ENCODE data around the gene HOXD10. TPM values are rescaled to one million over a fixed set of nuclear protein-coding genes. Genes with fewer than 3 reads are reported as not detected.

Gene HOXD10
- total and polyA plus RNA-seq, 2 donors from 2014 or later = 28.2 to 35.4 TPM

DNA sequence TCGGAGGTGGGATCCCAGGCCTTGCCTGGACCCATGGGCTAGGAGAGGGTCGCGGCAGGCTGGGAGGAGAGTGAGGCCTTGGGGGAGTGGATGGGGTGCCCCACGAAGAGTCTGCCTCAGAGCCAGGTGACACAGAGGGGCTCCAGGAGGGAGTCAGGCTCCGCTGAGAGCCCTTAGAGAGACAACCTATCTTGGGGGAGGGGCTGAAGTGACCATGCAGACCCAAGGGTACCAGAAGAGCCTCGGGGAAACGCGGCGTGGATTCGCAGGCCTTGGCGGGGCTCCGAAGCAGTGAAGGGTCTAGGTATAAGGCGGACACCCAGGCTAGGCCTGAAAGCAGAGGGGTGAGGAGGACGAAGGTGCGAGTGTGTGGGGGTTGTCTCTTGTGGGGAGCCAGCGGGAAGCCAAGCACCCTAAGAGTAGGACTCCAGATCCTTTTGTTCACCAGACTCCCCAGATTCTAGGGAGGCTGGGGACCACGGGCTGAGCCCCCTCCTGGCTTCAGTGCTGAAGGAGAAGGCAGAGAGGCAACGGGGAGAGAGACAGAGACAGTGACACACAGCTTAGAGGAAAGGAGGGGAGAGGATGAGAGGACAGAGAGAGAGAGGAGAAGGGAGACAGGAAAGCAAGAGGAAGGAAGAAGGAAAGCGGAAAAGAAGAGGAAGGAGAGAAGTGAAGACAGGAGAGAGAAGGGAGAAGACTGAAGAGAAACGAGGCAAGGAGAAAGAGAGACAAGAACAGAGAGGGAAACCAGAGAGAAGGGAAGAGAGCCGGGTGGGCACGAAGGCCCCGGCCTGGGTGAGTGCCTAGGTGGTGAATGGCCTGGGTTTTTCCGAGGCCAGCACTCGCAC is 10.6 kb upstream of the HOXD10 start:
- TF ChIP-seq, protein P1, sequence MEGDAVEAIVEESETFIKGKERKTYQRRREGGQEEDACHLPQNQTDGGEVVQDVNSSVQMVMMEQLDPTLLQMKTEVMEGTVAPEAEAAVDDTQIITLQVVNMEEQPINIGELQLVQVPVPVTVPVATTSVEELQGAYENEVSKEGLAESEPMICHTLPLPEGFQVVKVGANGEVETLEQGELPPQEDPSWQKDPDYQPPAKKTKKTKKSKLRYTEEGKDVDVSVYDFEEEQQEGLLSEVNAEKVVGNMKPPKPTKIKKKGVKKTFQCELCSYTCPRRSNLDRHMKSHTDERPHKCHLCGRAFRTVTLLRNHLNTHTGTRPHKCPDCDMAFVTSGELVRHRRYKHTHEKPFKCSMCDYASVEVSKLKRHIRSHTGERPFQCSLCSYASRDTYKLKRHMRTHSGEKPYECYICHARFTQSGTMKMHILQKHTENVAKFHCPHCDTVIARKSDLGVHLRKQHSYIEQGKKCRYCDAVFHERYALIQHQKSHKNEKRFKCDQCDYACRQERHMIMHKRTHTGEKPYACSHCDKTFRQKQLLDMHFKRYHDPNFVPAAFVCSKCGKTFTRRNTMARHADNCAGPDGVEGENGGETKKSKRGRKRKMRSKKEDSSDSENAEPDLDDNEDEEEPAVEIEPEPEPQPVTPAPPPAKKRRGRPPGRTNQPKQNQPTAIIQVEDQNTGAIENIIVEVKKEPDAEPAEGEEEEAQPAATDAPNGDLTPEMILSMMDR (IDR thresholded peaks at IDR 0.05; ENCODE audit: borderline replicate concordance, extremely low read depth, insufficient read depth) = no peak
- H3K9me3 ChIP-seq (ENCODE audit: control insufficient read depth in 2 of 3, insufficient read depth in 1 of 3, low read length in 3 of 3) = no peaks in the 10 kb centered on the region
- H3K27ac ChIP-seq (ENCODE audit: low read depth in 2 of 2, low read length in 2 of 2) = peak overlapping the region; percentile 76 to 83
- FAIRE-seq = no peak
- peak overlapping the region; percentile 28 to 88 (median 61) for H3K4me3 ChIP-seq (ENCODE audit: low read length in 3 of 3)
- H3K36me3 ChIP-seq (ENCODE audit: control insufficient read depth in 2 of 3, insufficient read depth in 3 of 3, low read length in 3 of 3) = peaks cover 0 to 3% (median 0%) of the 10 kb centered on the region in 3 donors
- peaks cover 0 to 7% (median 0%) of the 10 kb centered on the region in 3 donors for H3K4me1 ChIP-seq (ENCODE audit: control insufficient read depth in 2 of 3, insufficient read depth in 2 of 3, low read depth in 1 of 3, low read length in 3 of 3)
- DNase-seq = peak in 4 of 5 donors; percentile 56 to 78 (median 64)
- intact Hi-C loops (cut with DNase I) = no loop called here
- H3K9ac ChIP-seq (ENCODE audit: low read length in 3 of 3) = peak overlapping the region in 2 of 3 donors; percentile 48 to 91
- H3K27me3 ChIP-seq (ENCODE audit: control insufficient read depth, insufficient read depth, low read length) = peaks cover 12% of the 10 kb centered on the region

DNA sequence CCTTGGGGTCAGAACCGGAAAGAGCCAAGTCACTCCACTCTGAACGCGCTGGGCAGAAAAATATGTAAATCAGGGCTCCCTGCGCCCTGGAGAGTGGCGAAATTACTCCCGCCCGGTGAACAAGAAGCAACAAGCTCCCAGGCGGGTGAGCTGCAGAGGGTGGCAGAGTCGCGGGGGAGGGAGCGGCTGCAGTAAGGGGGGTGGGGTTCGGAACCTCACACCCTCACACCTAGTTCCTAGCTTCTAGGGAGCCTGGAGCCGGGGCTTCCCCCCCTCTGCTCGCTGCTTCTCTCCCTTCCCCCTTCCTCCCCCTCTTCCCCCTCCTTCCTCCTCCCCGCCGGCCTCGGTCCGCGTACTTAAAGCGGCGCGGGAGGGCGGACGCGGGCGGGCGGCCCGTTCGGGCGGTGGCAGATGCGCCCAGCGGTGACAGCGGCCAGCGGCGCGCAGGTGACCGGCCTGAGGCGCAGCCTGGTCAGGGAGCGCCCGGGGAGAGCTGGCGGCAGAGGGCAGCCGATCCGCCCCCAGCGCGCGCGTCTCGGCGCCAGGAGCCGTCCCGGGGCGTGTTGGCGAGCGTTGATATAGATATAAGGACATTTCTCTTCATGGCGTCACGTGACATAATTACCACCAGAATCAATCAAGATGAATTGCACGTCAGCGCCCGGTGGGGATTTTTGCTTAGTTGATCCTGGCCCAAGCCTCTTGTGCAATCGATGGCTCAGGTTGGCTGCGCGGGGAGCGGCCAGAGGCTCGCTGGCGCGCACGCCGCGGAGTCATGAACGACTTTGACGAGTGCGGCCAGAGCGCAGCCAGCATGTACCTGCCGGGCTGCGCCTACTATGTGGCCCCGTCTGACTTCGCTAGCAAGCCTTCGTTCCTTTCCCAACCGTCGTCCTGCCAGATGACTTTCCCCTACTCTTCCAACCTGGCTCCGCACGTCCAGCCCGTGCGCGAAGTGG is 9.7 kb upstream of the HOXD10 start, which contains the start of gene HOXD11:
TSS of gene HOXD11 (plus strand) at position 700 of the 959 bp plus-strand sequence. CDS start at position 776, 76 bp downstream.
- H3K9me3 ChIP-seq (ENCODE audit: control insufficient read depth in 2 of 3, insufficient read depth in 1 of 3, low read length in 3 of 3) = no peaks in the 10 kb centered on the region
- peaks cover 0 to 7% (median 0%) of the 10 kb centered on the region in 3 donors for H3K4me1 ChIP-seq (ENCODE audit: control insufficient read depth in 2 of 3, insufficient read depth in 2 of 3, low read depth in 1 of 3, low read length in 3 of 3)
- H3K27me3 ChIP-seq (ENCODE audit: control insufficient read depth, insufficient read depth, low read length) = peaks cover 8% of the 10 kb centered on the region
- DNase-seq (peak; percentile 87 to 94 (median 91)), FAIRE-seq (no peak)
- peak within 1 kb of the TSS; percentile 53 to 88 (median 61) for H3K4me3 ChIP-seq (ENCODE audit: low read length in 3 of 3)
- TF ChIP-seq, protein P1 (IDR thresholded peaks at IDR 0.05; ENCODE audit: borderline replicate concordance, extremely low read depth, insufficient read depth) = no peak
- peaks cover 0 to 5% (median 0%) of the 10 kb centered on the region in 3 donors for H3K36me3 ChIP-seq (ENCODE audit: control insufficient read depth in 2 of 3, insufficient read depth in 3 of 3, low read length in 3 of 3)
- peak within 1 kb of the TSS; percentile 76 to 92 for H3K27ac ChIP-seq (ENCODE audit: low read depth in 2 of 2, low read length in 2 of 2)
- intact Hi-C loops (cut with DNase I) = no loop called here
- H3K9ac ChIP-seq (ENCODE audit: low read length in 3 of 3) = peak within 1 kb of the TSS; percentile 10 to 91 (median 48)

DNA sequence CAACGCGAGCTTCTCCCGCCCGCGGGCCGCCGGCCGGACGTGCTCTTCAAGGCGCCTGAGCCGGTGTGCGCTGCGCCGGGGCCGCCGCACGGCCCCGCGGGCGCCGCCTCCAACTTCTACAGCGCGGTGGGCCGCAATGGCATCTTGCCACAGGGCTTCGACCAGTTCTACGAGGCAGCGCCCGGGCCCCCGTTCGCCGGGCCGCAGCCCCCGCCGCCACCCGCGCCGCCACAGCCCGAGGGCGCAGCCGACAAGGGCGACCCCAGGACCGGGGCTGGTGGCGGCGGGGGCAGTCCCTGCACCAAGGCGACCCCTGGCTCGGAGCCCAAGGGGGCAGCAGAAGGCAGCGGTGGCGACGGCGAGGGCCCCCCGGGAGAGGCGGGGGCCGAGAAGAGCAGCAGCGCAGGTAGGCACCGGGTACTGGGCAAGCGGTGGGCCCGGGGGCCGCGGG is 8.8 kb upstream of the HOXD10 start:
- peak overlapping the region in 1 of 2 donors; percentile 60 for H3K27ac ChIP-seq (ENCODE audit: low read depth in 2 of 2, low read length in 2 of 2)
- peaks cover 5% of the 10 kb centered on the region for H3K27me3 ChIP-seq (ENCODE audit: control insufficient read depth, insufficient read depth, low read length)
- H3K9me3 ChIP-seq (ENCODE audit: control insufficient read depth in 2 of 3, insufficient read depth in 1 of 3, low read length in 3 of 3) = no peaks in the 10 kb centered on the region
- peaks cover 0 to 7% (median 0%) of the 10 kb centered on the region in 3 donors for H3K4me1 ChIP-seq (ENCODE audit: control insufficient read depth in 2 of 3, insufficient read depth in 2 of 3, low read depth in 1 of 3, low read length in 3 of 3)
- H3K9ac ChIP-seq (ENCODE audit: low read length in 3 of 3) = no peak overlapping the region
- TF ChIP-seq, protein P1 (IDR thresholded peaks at IDR 0.05; ENCODE audit: borderline replicate concordance, extremely low read depth, insufficient read depth) = no peak
- DNase-seq (peak in 3 of 5 donors; percentile 38 to 77 (median 70)), FAIRE-seq (no peak)
- intact Hi-C loops (cut with DNase I) = no loop called here
- H3K36me3 ChIP-seq (ENCODE audit: control insufficient read depth in 2 of 3, insufficient read depth in 3 of 3, low read length in 3 of 3) = peaks cover 0 to 5% (median 0%) of the 10 kb centered on the region in 3 donors
- H3K4me3 ChIP-seq (ENCODE audit: low read length in 3 of 3) = peak overlapping the region in 1 of 3 donors; percentile 49

Data from kidney (tissue), 14 donors.